ENCODE results near the gene SHISA3. TPM values are rescaled to one million over a fixed set of nuclear protein-coding genes. Genes with fewer than 3 reads are reported as not detected.
"Not testable (repeated sequence)": the region's sequence is repeated elsewhere in the genome, so short reads cannot be mapped to it uniquely, and the experiment has no call there.

Gene SHISA3
- total RNA-seq (2014; rRNA removed; shearing (Covaris generic)): 3.1 and 4.3 TPM in 2 replicates

DNA sequence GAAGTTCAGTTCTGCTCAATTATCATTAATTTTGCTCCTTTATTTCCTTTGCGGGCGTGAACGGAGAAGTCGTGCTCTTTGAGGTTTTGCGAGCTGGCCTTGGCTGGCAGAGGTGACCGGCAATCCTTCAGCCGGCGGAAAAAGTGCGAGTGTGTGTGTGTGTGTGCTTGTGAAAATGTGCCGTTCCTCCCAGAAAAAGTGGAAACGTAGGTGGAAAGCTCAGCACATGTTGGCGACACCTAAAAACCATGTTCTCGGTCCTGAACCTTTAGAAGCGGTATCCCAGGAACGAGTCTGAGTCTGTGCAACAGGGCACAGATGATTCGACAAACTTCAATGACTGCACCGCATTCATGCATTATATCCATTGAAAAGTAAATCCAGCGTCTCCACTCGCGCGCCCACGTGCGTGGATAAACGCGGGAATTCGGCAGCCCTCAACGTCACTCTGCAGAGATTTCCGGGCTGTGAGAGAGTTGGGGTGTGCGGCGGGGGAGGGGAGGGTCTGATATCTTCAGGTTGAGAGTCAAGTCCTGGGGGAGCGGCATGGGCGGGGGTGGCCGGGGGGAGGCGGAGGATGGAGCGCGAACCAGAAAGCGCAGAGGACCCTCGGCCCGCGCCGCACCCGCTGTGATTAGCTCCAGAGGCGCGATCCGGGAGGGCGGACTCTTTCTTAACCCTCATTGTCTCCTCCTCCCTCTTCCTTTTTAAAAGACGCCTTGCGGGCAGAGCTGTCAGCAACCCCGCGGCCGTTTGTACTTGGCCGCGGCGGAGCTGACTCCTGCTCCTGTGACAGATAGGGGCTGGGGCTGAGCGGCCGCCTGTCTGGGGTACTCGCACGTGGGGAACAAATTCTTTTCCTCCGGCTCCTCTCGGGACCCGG is at the start of gene SHISA3:
Gene SHISA3 (plus strand): TSS at position 737 of the 883 bp plus-strand sequence. CDS start 569 bp downstream, outside the sequence.
- DNase-seq (ENCODE audit: low read depth): peak; percentile 54

DNA sequence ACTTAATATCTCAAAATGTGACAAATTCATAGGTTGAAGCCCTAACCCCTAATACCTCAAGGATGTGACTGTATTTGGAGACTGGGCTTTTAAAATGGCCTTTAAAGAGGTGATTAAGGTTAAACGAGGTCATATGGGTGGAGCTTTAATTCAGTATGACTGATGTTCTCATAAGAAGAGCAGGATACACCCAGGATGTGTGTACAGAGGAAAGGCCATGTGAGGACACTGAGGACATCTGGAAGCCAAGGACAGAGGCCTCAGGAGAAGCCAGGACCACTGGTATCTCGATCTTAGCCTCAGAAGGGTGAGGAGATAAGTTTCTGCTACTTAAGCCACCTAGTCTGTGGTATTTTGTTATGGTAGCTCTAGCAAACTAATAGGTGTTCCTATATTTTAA is 49.0 kb upstream of the SHISA3 start:
- DNase-seq (ENCODE audit: low read depth): no peak

DNA sequence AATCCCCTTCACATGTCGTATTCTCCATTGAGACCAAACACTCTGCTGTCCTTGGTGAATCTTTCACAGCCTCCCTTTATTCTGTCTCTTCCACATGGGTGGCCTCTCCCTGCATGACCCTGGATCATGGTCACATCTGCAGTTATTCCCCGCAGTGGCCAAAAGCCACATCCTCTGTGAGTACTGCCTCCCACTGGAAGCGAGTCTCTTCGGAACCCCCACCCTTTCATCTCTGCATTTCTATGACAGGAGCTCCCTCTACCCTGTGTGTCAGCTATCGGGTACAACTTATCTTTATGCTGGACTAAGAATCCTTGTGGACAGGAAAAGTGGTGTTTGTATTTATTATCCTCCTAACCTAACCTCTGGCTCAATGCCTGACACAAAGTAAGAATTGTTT is 48.6 kb upstream of the SHISA3 start:
- peak; percentile 32 for DNase-seq (ENCODE audit: low read depth)

DNA sequence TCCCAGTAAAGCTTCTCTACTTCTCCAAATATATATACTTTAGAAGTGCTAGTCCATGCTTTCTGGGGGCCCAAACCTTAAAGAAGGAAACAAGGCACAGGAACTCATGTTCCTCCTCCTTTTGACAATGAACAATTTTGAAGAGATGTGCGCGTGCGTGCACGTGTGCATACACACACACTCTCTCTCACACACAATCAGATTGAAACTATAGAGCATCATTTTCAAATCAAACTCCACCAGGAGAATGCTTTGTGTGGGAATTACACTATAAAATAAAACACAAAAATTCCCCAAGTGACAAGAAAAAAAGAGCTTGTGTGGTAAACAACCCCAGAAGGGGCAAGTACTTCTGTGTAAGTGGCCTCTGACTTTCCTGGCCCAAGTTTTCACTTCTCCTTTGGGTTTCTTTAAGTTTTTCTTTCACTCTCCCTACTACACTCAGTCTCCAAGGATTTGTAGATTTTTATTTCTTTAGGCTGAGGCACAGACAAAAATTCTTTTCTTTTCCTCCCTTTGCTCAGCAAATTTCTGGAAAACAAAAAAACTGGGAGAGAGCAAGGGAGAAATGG is 46.6 kb upstream of the SHISA3 start:
- no peak for DNase-seq (ENCODE audit: low read depth)

DNA sequence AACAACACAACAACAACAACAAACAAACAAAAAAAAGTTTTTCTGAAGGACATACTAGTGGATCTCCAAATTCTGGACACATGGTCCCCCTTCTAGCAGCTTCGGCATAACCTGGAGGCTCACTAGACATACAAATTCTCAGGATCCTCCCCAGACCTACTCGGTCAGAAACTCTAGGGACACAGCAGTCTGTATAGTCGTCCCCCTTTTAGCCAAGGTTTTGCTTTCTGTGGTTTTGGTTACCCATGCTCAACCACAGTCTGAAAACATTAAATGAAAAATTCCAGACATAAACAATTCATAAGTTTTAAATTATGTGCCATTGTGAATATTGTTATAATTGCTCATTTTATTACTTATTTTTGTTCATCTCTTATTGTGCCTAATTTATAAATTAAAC is 45.2 kb upstream of the SHISA3 start:
- no peak for DNase-seq (ENCODE audit: low read depth)

DNA sequence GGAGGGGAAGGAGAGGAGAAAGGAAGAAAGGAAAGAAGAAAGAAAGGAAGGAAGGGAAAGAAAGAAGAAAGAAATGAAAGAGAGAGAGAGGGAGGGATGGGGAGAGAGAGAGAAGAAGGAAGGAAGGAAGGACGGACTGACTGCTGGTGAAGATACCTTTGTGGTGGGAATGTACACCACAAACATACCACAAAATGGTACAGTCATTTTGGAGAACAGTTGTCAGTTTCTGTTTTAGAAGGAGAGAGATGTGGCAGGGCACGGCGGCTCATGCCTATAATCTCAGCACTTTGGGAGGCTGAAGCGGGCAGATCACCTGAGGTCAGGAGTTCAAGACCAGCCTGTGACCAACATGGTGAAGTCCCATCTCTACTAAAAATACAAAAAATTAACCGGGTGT is 40.0 kb upstream of the SHISA3 start:
- DNase-seq (ENCODE audit: low read depth): peak; percentile 34

DNA sequence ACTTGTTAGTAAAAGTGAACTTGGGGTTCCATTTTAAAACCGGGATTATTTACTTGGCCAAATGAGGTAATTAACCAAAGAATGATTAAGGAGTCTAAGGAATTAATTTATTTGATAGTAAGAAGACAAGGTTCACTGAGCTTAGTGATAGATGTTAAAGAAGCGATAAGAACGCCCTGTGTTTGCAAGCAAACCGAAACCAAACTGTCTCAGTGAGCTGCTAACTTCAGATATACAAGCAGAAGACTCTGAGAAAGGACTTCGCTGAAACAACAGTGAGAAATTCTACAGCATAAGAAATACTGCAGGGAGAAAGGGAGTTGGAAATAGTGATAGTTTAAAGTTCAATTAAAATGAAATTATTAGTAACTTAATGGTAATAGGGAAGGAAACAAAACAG is 37.6 kb upstream of the SHISA3 start:
- no peak for DNase-seq (ENCODE audit: low read depth)

DNA sequence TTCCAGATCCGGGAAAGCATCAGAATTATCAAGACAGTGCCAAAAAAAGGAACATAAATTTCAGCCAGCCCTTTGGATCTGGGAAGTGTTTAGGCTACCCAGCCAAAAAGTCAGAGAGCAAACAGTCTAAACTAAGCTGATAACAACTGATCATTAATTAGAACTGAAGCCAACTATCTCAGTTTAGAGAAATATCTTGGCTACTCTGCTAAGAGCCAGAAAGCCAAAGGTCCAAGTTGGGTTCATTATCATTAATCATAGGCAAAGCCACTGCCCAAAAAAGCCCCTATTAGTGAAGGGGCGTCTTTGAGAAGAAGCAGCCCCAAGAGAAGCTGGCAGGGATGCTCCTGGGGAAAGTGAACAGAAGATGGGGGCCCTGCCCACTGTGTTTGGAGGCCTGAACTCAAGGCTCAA is 37.0 kb upstream of the SHISA3 start:
- no peak for DNase-seq (ENCODE audit: low read depth)

DNA sequence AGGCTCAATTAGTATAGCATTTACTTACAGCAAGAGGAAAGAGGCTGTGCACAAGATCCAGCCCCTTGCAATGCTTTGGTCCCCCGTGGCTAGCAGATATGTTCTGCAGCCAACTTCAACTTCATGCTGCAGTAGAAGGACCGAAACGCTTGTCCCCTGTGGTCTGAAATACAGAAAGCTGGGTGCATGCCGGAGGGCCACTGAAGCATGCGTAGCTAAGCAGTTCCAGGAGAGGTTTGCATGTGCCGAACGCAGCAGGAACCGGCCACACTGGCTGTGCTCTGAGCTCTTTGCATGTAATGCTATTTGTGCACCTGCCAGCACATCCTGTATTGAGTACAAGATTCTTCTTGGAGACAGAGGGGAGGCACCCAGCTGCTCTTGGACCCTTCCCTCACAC is 35.8 kb upstream of the SHISA3 start:
- no peak for DNase-seq (ENCODE audit: low read depth)

DNA sequence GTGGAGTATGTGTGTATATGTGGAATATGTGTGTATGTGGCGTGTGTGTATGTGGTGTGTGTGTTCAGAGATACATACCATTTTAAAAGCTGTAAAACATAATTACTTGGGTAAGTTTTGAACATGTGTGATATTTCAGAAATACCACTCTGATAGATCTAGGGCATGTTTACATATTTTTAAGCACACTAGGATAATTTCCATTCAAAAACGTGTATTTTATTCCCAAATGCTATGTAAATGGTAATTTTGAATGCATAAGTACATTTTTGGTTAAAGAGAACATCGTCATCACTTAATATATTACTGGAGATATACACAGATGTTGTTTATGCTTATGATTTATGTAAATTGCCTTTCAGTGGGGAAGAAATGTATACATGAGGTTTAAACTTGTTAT is 34.7 kb upstream of the SHISA3 start:
- DNase-seq (ENCODE audit: low read depth): no peak

DNA sequence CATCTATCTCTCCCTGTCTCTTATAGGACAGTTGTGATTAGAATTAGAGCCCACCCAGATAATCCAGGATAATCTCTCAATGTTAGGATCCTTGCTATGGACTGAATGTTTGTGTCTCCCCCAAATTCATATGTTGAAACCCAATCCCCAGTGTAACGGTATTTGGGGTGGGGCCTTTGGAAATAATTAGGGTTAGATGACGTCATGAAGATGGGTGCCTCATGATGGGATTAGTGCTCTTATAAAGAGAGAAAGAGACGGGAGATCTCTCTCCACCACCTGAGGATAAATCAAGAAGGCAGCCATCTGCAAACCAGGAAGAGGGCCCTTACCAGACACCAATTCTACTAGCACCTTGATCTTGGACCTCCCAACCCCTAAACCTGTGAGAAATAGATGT is 33.7 kb upstream of the SHISA3 start:
- DNase-seq (ENCODE audit: low read depth): no peak

DNA sequence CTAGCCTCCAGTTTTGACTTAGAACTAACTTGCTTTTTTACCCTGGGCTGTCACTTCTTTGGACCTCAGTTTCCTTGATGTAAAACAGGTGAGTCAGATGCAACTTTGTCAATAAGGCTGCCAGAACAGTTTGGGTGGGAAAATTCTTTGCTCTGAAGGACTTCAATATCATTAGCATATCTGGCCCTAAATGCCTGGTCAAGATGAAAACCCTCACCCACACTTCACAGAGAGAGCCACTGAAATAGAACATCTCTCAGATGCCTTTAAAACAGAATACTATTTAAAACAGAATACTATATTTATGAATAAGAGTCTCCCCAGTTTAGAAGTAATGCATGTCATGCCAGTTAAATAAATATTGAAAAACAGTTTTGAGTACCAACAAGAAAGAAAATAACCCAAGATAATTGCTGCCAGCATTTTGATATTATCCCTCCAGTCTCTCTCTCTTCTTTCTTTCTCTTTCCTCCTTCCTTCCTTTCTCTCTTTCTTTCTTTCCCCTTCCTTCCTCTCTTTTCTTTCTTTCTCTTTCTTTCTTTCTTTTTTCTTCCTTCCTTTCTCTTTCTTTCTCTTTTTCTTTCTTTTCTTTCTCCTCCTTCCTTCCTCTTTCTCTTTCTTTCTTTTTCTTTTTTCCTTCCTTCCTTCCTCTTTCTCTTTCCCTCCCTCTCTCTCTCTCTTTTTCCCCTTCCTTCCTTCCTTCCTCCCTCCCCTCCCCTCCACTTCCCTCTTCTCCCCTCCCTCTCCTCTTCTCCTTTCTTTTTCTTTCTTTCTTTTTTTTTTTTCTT is 32.8 kb upstream of the SHISA3 start:
- DNase-seq (ENCODE audit: low read depth): no peak

DNA sequence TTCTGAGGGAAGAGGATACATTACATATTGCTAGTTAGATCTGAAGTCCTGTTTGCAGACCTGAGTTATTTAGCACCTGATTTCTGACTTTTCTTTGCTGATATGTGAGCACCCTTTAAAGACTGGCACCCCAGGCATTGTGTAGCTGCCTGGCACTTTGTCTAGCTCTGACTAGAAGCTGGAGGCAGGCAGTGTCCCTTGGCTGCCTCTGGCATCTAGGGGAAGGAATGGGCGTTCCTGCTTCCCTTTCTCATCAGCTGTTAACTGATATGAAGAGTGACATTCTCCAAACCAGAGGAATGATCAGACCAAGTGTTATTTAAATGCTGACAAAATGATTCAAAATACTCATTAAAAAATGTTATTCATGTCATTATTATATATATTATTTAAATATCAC is 30.3 kb upstream of the SHISA3 start:
- DNase-seq (ENCODE audit: low read depth): no peak

DNA sequence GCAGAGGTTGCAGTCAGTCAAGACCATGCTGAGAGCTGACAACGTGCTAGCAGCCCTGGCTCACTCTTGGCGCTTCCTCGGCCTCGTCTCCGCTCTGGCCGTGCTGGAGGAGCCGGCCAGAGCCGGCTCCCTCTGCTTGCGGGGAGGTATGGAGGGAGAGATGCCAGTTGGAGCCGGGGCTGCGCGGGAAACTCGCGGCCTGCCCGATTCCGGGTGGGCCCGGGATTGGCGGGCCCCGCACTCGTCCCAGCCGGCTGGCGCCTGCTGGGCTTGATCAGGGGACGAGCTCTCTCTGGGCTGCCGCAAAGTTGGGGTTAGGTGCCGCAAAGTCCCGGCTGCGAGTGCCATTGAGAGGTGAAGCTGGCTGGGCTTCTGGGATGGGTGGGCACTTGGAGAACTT is 27.8 kb upstream of the SHISA3 start:
- DNase-seq (ENCODE audit: low read depth): no peak

DNA sequence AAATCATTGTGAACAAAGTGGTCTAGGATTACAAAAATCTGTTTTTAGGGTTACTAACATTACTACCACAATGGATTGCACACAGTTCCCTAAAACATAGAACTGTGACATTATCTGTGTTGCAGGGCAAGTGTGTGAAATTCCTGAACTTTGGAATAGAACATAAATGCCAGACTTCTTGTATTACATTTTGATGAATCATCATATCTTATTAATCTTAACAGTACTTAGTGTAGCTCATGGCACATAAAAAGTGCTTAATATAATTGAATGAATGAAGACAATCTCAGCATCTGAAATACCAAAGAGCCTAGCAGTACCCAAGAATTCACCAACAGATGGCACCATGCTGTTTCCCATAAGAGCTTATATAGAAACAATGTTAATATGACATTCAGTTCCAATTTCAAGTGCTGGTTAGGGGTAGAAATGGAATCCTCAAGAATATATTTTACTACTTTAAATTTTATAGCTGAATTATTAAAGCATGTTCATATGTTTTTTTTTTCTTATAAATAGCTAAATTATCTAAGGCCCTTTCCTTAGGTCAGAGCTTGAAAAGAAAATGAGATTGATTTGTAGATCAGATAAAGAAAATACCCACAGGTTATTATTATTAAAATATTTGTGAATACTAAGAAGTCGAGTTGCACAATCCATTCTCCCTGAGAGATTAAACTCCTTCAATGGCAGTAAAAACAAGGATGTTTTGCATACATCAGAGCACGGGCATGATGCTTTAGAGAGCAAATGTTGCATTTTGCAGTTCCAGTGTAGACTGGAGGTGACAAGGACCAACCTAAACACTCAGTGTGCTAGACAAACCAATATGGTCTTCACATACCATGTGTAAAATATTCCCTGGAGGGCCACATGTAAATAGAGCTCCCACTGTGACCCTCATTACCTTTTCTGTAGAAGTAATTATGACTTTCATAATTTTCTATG is 25.7 kb upstream of the SHISA3 start:
- DNase-seq (ENCODE audit: low read depth): peak; percentile 46

DNA sequence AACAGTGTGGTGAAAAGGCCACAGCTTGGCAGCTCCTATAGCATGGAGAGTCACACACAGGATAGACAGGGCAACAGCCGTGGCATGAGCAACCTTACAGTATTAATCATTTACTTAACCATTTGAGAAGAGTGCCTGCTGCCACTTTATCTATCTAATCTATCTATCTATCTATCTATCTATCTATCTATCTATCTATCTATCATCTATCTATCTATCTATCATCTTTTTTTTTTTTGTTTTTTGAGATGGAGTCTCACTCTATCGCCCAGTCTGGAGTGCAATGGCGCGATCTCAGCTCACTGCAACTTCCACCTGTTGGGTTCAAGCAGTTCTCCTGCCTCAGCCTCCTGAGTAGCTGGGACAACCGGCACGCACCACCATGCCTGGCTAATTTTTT is 25.0 kb upstream of the SHISA3 start:
- DNase-seq (ENCODE audit: low read depth): not testable (repeated sequence)

DNA sequence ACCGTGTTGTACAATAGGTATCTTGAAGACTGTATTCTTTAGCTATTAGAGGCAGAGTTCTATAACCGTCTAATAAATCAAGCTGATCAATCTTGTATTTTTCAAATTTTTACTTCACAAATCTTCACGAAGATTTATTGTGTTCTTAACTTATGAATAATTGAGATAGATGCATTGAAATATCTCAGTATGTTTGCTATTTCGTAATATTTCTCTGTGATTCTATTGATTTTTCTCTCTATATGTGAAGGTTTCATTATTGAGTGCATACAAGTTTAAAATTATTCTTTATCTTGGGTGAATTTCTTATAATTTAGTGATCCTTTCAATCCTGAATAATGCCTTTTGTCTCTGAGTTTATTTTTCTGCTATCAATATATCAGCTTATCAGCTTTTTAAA is 19.8 kb upstream of the SHISA3 start:
- no peak for DNase-seq (ENCODE audit: low read depth)

DNA sequence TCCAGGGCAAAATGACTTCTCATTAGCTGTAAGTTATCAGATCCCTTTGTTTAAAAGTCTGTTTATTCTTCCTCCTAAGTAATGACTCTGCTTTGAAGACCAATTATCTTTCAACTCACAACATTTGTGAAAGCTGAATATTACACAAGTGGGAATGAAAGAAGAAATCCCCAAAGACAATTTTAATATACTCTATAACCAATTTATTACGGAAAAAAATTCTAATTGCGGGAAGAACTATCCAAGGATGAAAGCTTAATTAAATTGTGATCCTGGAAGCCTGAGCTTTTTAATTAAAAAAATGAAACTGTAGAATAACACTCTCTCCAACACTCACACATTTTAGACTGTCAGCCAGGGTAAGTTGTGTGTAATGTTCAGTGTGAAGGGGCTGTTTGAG is 15.6 kb upstream of the SHISA3 start:
- no peak for DNase-seq (ENCODE audit: low read depth)

DNA sequence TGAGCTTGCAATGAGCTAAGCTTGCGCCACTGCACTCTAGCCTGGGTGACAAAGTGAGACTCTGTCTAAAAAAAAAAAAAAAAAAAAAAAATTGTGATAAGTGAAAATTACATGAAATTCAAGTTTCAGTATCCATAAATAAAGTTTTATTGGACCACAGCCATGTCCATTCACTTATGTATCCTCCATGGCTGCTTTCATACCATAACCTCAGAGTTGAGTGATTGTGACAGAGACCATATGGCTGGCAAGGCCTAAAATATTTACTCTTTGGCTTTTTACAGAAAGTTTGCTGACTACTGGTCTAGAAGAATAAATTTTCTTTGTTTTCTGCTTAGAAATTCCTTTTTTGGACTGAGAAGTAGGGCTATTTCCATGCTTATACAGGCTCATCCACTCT is 11.8 kb upstream of the SHISA3 start:
- no peak for DNase-seq (ENCODE audit: low read depth)

DNA sequence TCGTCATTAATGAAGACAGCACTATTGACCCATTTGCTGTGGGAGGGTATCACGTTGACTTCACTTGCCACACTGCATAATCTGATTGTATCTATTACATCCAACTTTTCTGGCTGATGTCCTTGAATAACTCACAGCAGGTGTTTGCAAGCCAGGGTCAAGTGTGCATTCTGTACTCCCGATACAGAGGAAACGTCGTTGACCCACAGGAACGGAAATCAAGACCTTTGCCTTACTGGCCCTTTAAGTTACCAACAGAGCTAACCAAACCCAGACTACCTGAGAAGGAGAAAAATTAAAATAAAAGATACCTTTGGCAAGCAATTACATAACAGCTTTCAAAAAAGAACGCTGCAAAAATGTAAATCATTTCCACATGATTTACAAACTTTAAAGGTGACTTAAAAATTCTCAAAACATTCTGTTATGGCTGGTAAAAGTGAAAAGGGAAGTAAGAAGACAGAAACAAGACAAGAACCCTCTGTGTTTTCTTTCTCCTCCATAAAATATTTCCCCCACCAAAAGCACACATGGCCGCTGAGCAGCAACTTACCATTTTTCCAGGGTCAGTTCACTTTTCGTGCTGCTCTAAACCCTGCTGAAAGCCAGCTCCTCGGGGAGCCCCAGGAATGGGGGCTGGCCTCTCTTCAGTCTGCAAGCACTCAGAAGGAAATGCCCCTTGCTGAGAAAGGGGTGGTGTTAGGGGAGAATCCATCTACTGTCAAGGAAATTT is 6.5 kb upstream of the SHISA3 start:
- no peak for DNase-seq (ENCODE audit: low read depth)

DNA sequence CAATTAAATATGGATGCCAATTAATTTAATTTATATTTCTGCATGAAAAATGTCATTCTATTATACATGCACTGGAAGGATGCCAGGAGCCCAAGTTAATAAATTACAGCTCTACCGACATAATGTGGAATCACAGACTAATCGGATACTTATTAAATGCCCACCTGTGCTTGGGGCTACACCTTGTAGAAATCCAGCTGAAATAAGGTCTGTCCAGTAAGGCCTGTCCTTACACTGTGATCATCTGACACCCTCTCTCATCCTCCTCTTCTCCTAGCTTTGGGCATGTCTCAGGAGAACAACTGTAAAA is 6.0 kb upstream of the SHISA3 start:
- no peak for DNase-seq (ENCODE audit: low read depth)
